GM23248 (cell line): ENCODE data around the gene FAF2. TPM values are rescaled to one million over a fixed set of nuclear protein-coding genes. Genes with fewer than 3 reads are reported as not detected.

Experiments used
- DNase-seq: peaks from one replicate; pipeline ENCODE4 v3.0.0-alpha.2; 2015
- H2AFZ ChIP-seq: fragments of 200-600 bp; sonication (generic); 2 replicates; pipeline ENCODE4 v1.6.1; 2016; ENCODE audit warnings: antibody characterized with exemption
- H3F3A ChIP-seq: fragments of 200-600 bp; sonication (generic); 2 replicates; pipeline ENCODE4 v1.6.1; 2016; ENCODE audit warnings: mild to moderate bottlenecking, antibody characterized with exemption, mixed run types; ENCODE audit not compliant: insufficient read depth
- H3K27ac ChIP-seq: fragments of 200-600 bp; sonication (generic); 2 replicates; pipeline ENCODE4 v1.5.1; 2016; ENCODE audit warnings: mild to moderate bottlenecking
- H3K27me3 ChIP-seq: fragments of 200-600 bp; sonication (generic); replicated peaks from 2 replicates; pipeline ENCODE4 v1.6.1; 2016; ENCODE audit warnings: mild to moderate bottlenecking; ENCODE audit not compliant: insufficient read depth
- H3K36me3 ChIP-seq: fragments of 200-600 bp; sonication (generic); 2 replicates; pipeline ENCODE4 v1.6.1; 2016; ENCODE audit warnings: low read depth, mild to moderate bottlenecking
- H3K4me1 ChIP-seq: fragments of 200-600 bp; sonication (generic); 2 replicates; pipeline ENCODE4 v1.6.1; 2016; ENCODE audit warnings: mild to moderate bottlenecking; ENCODE audit not compliant: insufficient read depth
- H3K4me2 ChIP-seq: fragments of 200-600 bp; sonication (generic); one replicate; pipeline ENCODE4 v1.6.1; 2016; ENCODE audit warnings: mild to moderate bottlenecking; ENCODE audit not compliant: unreplicated experiment
- H3K4me3 ChIP-seq: fragments of 200-600 bp; sonication (generic); 2 replicates; pipeline ENCODE4 v1.5.1; 2016; ENCODE audit warnings: mild to moderate bottlenecking
- H3K79me2 ChIP-seq: fragments of 200-600 bp; sonication (generic); 2 replicates; pipeline ENCODE4 v1.6.1; 2016; ENCODE audit warnings: mild to moderate bottlenecking; ENCODE audit not compliant: insufficient read depth
- H3K9ac ChIP-seq: fragments of 200-600 bp; sonication (generic); 2 replicates; pipeline ENCODE4 v1.6.1; 2016; ENCODE audit warnings: mild to moderate bottlenecking
- H3K9me2 ChIP-seq: fragments of 200-600 bp; sonication (generic); 2 replicates; pipeline ENCODE4 v1.6.1; 2016; ENCODE audit warnings: mixed run types, mild to moderate bottlenecking, moderate library complexity; ENCODE audit not compliant: insufficient read depth
- H3K9me3 ChIP-seq: fragments of 200-600 bp; sonication (generic); one replicate; pipeline ENCODE4 v1.6.1; 2017; ENCODE audit warnings: low read depth
- H4K20me1 ChIP-seq: fragments of 200-600 bp; sonication (generic); 2 replicates; pipeline ENCODE4 v1.6.0; 2016; ENCODE audit not compliant: insufficient read depth
- EZH2 ChIP-seq: fragments of 200-600 bp; sonication (generic); IDR thresholded peaks from 2 replicates; pipeline ENCODE4 v1.6.1; 2018; ENCODE audit warnings: antibody characterized with exemption, mild to moderate bottlenecking; ENCODE audit not compliant: insufficient read depth, poor library complexity, severe bottlenecking
- EZH2phosphoT487 ChIP-seq: fragments of 200-600 bp; sonication (generic); IDR thresholded peaks from 2 replicates; pipeline ENCODE4 v1.6.1; 2018; ENCODE audit warnings: antibody characterized with exemption, moderate library complexity, mild to moderate bottlenecking, low read depth; ENCODE audit not compliant: insufficient read depth
- WGBS, 2 experiments: methylation state at CpG; one replicate each; pipeline ENCODE4 v1.1.6; 2015 to 2017; ENCODE audit warnings: low lambda C conversion rate in 2 of 2, low coverage in 1 of 2; ENCODE audit errors: missing lambda C conversion rate in 2 of 2; 5-methylcytosine and 5-hydroxymethylcytosine counted together
- in situ Hi-C: fragments of 300-500 bp; cut with MboI; formaldehyde crosslinking; loops from 2 replicates; pipeline ENCODE4 v1.15.0; 2020
- polyA plus RNA-seq: library from polyadenylated mRNA; unstranded; fragments of >200 nt; fragmentation: Nextera tagmentation; extraction: Ambion mirVana; gene quantifications from 2 replicates; pipeline ENCODE4 v1.2.1, GENCODE V29; 2016
- total RNA-seq: library from RNA; depleted of rRNA; stranded (reverse); fragments of >200 nt; shearing (Covaris generic); gene quantifications from 2 replicates; pipeline ENCODE4 v1.2.3, GENCODE V29; 2014

Gene FAF2
- total and polyA plus RNA-seq, 2 experiments from 2014 or later = 45.0 to 45.4 TPM

DNA sequence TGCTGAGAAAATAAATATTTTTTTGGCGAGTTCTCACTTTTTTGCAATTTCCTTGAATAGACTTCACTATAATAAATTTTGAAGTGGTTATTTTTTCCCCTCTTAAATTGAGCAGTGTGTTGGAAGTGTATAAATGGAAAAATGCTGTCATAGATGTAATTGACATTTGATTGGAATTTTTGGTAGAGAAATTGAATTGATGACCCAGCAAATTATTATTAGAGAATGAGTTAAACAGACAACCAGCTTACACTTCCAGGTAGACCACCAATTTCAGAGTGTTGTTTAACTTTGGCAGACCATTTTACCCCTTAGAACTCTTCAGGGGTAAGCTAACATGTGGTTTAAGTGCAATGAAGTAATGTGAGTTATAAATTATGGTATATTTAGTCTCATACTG lies 1.9 kb downstream of the FAF2 start:
- WGBS, 2 experiments = 42 to 55% methylated on average over 1 of the region's 1 CpG
- H3K36me3 ChIP-seq = 0 out of 2 replicates have a peak, but pooled peaks cover 8% of the 10 kb centered on the region
- no peak overlapping the region for H3K27ac ChIP-seq
- peak overlapping the region; percentile 88 for H3K4me2 ChIP-seq
- H3K9ac ChIP-seq = peak overlapping the region; percentile 99; the same call in 1 of the 2 replicates
- H3K9me3 ChIP-seq = no peaks in the 10 kb centered on the region
- H3K9me2 ChIP-seq = no peaks in the 10 kb centered on the region
- peaks cover 67% of the 10 kb centered on the region for H3K79me2 ChIP-seq
- H3F3A ChIP-seq = peaks cover 8% of the 10 kb centered on the region
- H3K4me3 ChIP-seq = peak overlapping the region; percentile 98; the same call in 1 of the 2 replicates
- DNase-seq = no peak
- H4K20me1 ChIP-seq = peaks cover 11% of the 10 kb centered on the region; the same call in 1 of the 2 replicates
- no peak for TF ChIP-seq EZH2
- TF ChIP-seq EZH2phosphoT487 = no peak
- H3K27me3 ChIP-seq = no peaks in the 10 kb centered on the region
- H3K4me1 ChIP-seq = peaks cover 18% of the 10 kb centered on the region
- H2AFZ ChIP-seq = no peak overlapping the region
- in situ Hi-C loops = no loop called here

DNA sequence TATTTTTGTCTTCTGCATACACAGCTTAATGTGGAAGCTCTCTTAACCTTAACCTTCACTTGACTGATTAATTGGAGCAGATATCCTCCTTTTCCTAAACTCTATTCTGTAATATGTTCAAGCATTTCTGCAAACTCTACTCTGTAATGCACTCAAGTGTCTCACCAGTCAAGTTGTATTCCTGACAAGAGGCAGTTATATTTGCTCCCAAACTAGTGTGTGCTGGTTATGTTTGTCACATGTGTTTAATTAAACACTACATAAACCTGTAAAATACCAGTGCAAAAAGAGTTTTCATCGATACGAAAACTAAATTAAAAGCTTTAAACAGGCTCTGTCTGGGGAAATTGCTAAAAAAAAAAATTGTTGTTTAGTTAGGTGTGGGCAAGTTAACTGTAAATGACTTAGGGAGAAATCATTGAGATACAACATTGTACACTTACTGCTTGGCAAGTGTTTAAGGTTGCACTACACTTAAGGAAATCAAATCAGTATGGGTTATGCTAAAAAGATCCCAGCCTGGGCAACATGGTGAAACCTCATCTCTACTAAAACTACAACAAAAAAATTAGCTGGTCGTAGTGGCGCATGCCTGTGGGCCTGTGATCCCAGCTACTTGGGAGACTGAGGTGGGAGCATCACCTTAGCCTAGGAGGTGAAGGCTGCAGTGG lies 6.7 kb downstream of the FAF2 start:
- H3K9me3 ChIP-seq = no peaks in the 10 kb centered on the region
- H3F3A ChIP-seq = peaks cover 8% of the 10 kb centered on the region; the same call in 1 of the 2 replicates
- no peak overlapping the region for H3K4me3 ChIP-seq
- peaks cover 16% of the 10 kb centered on the region for H4K20me1 ChIP-seq
- H3K36me3 ChIP-seq = 0 out of 2 replicates have a peak, but pooled peaks cover 8% of the 10 kb centered on the region
- in situ Hi-C loops = no loop called here
- no peak for TF ChIP-seq EZH2
- no peak for TF ChIP-seq EZH2phosphoT487
- H3K4me1 ChIP-seq = peaks cover 16% of the 10 kb centered on the region
- H3K27ac ChIP-seq = no peak overlapping the region
- peaks cover 97% of the 10 kb centered on the region for H3K79me2 ChIP-seq
- H3K9ac ChIP-seq = no peak overlapping the region
- H3K9me2 ChIP-seq = no peaks in the 10 kb centered on the region
- DNase-seq = no peak
- H2AFZ ChIP-seq = no peak overlapping the region
- H3K4me2 ChIP-seq = no peak overlapping the region
- H3K27me3 ChIP-seq = no peaks in the 10 kb centered on the region
- WGBS, 2 experiments = 96 to 97% methylated on average over 4 of the region's 4 CpGs

DNA sequence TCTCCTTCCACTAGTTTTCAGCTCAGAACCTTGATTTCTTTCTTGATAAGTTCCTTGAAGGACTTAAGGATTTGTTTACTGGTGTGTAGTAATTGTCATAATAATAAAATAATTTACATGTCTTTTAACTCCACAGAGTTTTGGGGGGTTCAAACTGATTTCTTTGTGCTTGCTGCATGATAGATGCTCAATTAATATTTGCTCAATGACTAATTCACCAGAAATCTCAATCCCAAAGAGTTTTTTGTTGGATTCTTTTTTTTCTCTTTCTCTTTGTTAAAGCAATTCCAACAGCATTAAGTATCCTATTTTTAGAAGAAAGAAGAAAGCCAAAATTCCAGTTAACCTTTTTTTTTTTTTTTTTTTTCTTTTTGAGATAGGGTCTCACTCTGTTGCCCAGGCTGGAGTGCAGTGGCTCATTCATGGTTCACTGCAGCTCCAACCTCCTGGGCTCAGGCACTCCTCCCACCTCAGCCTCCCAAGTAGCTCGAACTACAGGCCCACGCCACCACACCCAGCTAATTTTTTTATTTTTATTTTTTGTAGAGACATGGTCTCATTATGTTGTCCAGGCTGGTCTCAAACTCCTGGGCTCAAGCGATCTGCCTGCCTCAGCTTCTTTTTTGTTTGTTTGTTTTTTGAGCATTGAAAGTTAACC lies 10.8 kb downstream of the FAF2 start:
- Histone ChIP-seq H3K4me1 (peaks cover 13% of the 10 kb centered on the region; the same call in 1 of the 2 replicates), H3K9me2 (no peaks in the 10 kb centered on the region), H3K4me2 (no peak overlapping the region), H3K4me3 (no peak overlapping the region), H3K9me3 (no peaks in the 10 kb centered on the region), H3K79me2 (peaks cover 99% of the 10 kb centered on the region), H4K20me1 (peaks cover 10% of the 10 kb centered on the region), H3K36me3 (no peaks in the 10 kb centered on the region), H3F3A (peaks cover 8% of the 10 kb centered on the region; the same call in 1 of the 2 replicates), H2AFZ (no peak overlapping the region), H3K9ac (no peak overlapping the region), H3K27me3 (no peaks in the 10 kb centered on the region), H3K27ac (0 out of 2 replicates have a peak overlapping the region, but pooled peaks have one; percentile 2)
- in situ Hi-C loops = no loop called here
- WGBS, 2 experiments = 97 to 98% methylated on average over 3 of the region's 3 CpGs
- peak; percentile 16 for DNase-seq
- TF ChIP-seq EZH2phosphoT487 (no peak), EZH2 (no peak)

DNA sequence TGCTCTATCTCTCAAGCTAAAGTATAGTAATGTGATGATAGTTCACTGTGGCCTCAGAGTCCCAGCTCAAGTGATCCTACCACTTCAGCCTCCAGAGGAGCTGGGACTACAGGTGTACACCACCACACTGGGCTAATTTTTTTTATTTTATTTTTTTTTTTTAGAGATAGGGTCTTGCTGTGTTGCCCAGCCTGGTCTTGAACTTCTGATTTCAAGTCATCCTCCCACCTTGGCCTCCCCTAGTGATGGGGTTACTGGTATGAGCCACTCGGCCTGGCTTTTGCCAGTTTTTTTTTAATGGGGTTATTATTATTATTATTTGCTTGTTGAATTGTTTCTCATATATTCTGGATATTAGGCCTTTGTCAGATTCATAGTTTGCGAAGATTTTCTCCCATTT lies 13.2 kb downstream of the FAF2 start:
- no peak for TF ChIP-seq EZH2
- TF ChIP-seq EZH2phosphoT487 = no peak
- H4K20me1 ChIP-seq = peaks cover 10% of the 10 kb centered on the region
- in situ Hi-C loops = no loop called here
- H3K4me2 ChIP-seq = no peak overlapping the region
- H3K4me1 ChIP-seq = peaks cover 20% of the 10 kb centered on the region
- H3K9me2 ChIP-seq = no peaks in the 10 kb centered on the region
- peaks cover 100% of the 10 kb centered on the region for H3K79me2 ChIP-seq
- no peaks in the 10 kb centered on the region for H3K27me3 ChIP-seq
- peaks cover 18% of the 10 kb centered on the region for H3F3A ChIP-seq
- no peak overlapping the region for H3K9ac ChIP-seq
- H3K36me3 ChIP-seq = no peaks in the 10 kb centered on the region
- H3K27ac ChIP-seq = no peak overlapping the region
- 98 to 100% methylated on average over 2 of the region's 2 CpGs for WGBS, 2 experiments
- no peaks in the 10 kb centered on the region for H3K9me3 ChIP-seq
- no peak overlapping the region for H3K4me3 ChIP-seq
- no peak for DNase-seq
- H2AFZ ChIP-seq = no peak overlapping the region
